Naive thymus-derived CD4-positive, alpha-beta T cell (primary cell): Measurements from ENCODE around the gene SMIM38. TPM values are rescaled to one million over a fixed set of nuclear protein-coding genes. Genes with fewer than 3 reads are reported as not detected.

ENCODE experiments used
- ATAC-seq: fragments of 150-1000 bp; cut with Tn5 transposase; 2 replicates; pipeline ENCODE4 v1.10.0; 2021; ENCODE audit warnings: mild to moderate bottlenecking, moderate library complexity
- CTCF ChIA-PET: fragments of 350-600 bp; sonication (Branson Sonifier 250); formaldehyde crosslinking; loops from one replicate; lab custom pipeline; 2021; ENCODE audit warnings: antibody characterized with exemption; lab: Charles Lee
- POLR2A ChIA-PET: fragments of 350-600 bp; sonication (Branson Sonifier 250); formaldehyde crosslinking; loops from one replicate; lab custom pipeline; 2021; ENCODE audit warnings: antibody characterized with exemption, inconsistent platforms; lab: Charles Lee
- DNase-seq, 9 donors: peaks; one replicate each; pipeline versions ENCODE4 v3.0.0 to v3.0.0-alpha.2; 2020 to 2022; ENCODE audit warnings: mixed read lengths in 1 of 9
- H3K27ac ChIP-seq: one replicate; pipeline ENCODE4 v1.7.0; 2013; ENCODE audit warnings: mild to moderate bottlenecking, low read depth, low read length, moderate library complexity
- H3K27me3 ChIP-seq, 2 donors: one replicate each; pipeline ENCODE4 v1.7.0; 2013; ENCODE audit warnings: low read length in 2 of 2, mild to moderate bottlenecking in 2 of 2, moderate library complexity in 2 of 2; ENCODE audit not compliant: control insufficient read depth in 2 of 2, insufficient read depth in 2 of 2
- H3K36me3 ChIP-seq, 3 experiments: 1 replicate in 2 of 3; 2 replicates in 1 of 3; pipeline ENCODE4 v1.7.0; 2013; ENCODE audit warnings: low read length in 3 of 3, mild to moderate bottlenecking in 3 of 3, moderate library complexity in 1 of 3; ENCODE audit not compliant: insufficient read depth in 3 of 3, control insufficient read depth in 2 of 3
- H3K4me1 ChIP-seq, 2 donors: one replicate each; pipeline ENCODE4 v1.7.0; 2013; ENCODE audit warnings: low read length in 2 of 2, mild to moderate bottlenecking in 2 of 2, moderate library complexity in 1 of 2; ENCODE audit not compliant: control insufficient read depth in 2 of 2, insufficient read depth in 2 of 2
- H3K4me3 ChIP-seq: 2 replicates; pipeline ENCODE4 v1.7.0; 2013; ENCODE audit warnings: mild to moderate bottlenecking, low read length
- H3K9me3 ChIP-seq, 3 experiments: 1 replicate in 2 of 3; 2 replicates in 1 of 3; pipeline ENCODE4 v1.7.0; 2013; ENCODE audit warnings: low read length in 3 of 3; ENCODE audit not compliant: control insufficient read depth in 2 of 3
- H3K27ac Mint-ChIP-seq, 9 donors: one replicate each; pipeline ENCODE4 v1.8.0; 2020 to 2022; ENCODE audit warnings: mixed read lengths in 9 of 9, mild to moderate bottlenecking in 8 of 9, moderate library complexity in 5 of 9, inconsistent platforms in 2 of 9
- H3K27me3 Mint-ChIP-seq, 5 donors: one replicate each; pipeline ENCODE4 v1.8.0; 2021 to 2022; ENCODE audit warnings: mixed read lengths in 5 of 5, mild to moderate bottlenecking in 1 of 5
- H3K36me3 Mint-ChIP-seq, 5 donors: one replicate each; pipeline ENCODE4 v1.8.0; 2020 to 2022; ENCODE audit warnings: mixed read lengths in 5 of 5, mild to moderate bottlenecking in 3 of 5, inconsistent platforms in 1 of 5
- H3K4me1 Mint-ChIP-seq, 7 donors: one replicate each; pipeline ENCODE4 v1.8.0; 2020 to 2022; ENCODE audit warnings: mixed read lengths in 7 of 7, mild to moderate bottlenecking in 3 of 7, inconsistent platforms in 1 of 7
- H3K4me3 Mint-ChIP-seq, 10 donors: one replicate each; pipeline ENCODE4 v1.8.0; 2020 to 2022; ENCODE audit warnings: mild to moderate bottlenecking in 10 of 10, mixed read lengths in 10 of 10, moderate library complexity in 6 of 10, inconsistent platforms in 2 of 10
- H3K9me3 Mint-ChIP-seq, 11 donors: one replicate each; pipeline ENCODE4 v1.8.0; 2020 to 2022; ENCODE audit warnings: mixed read lengths in 11 of 11, mild to moderate bottlenecking in 4 of 11, inconsistent platforms in 1 of 11, moderate library complexity in 1 of 11
- intact Hi-C, 2 donors: fragments of 100-400 bp; cut with micrococcal nuclease; formaldehyde crosslinking; loops; one replicate each; pipeline ENCODE4 v1.15.1; 2023
- polyA plus RNA-seq, 2 donors: library from polyadenylated mRNA; unstranded; fragments of 300-500 nt; fragmentation: Illumina TruSeq; gene quantifications; one replicate each; pipeline ENCODE4 v1.2.3, GENCODE V29; 2021
- total RNA-seq, 6 experiments: library from RNA in 5 of 6; stranded (reverse) in 5 of 6; gene quantifications; 1 replicate in 5 of 6; 2 replicates in 1 of 6; pipeline ENCODE4 v1.2.3 and lab custom pipeline; 2021 to 2026

Gene SMIM38
- total and polyA plus RNA-seq, 7 experiments from 2014 or later, result 0.13 to 0.73 (median 0.70) TPM; not detected in 2

GRCh38 chr11:69141742-69142141 is 14.0 kb upstream of the SMIM38 start:
- H3K9me3 ChIP-seq, result peaks cover 0 to 16% (median 0%) of the 10 kb centered on the region in 3 experiments
- Mint-ChIP-seq H3K9me3 (peaks cover 5 to 23% (median 14%) of the 10 kb centered on the region in 11 donors), H3K4me1 (peaks cover 0 to 10% (median 6%) of the 10 kb centered on the region in 7 donors), H3K27me3 (peaks cover 0 to 8% (median 0%) of the 10 kb centered on the region in 5 donors), H3K36me3 (peaks cover 0 to 19% (median 9%) of the 10 kb centered on the region in 5 donors), H3K27ac (no peak overlapping the region), H3K4me3 (no peak overlapping the region)
- POLR2A ChIA-PET, result no interaction called here
- H3K27ac ChIP-seq, result no peak overlapping the region
- ATAC-seq, result peak; percentile 27
- CTCF ChIA-PET, result no interaction called here
- DNase-seq, result no peak
- intact Hi-C loops, result no loop called here
- no peaks in the 10 kb centered on the region for H3K36me3 ChIP-seq
- H3K4me3 ChIP-seq, result no peak overlapping the region
- no peaks in the 10 kb centered on the region for H3K27me3 ChIP-seq
- peaks cover 0 to 9% of the 10 kb centered on the region in 2 donors for H3K4me1 ChIP-seq

DNA sequence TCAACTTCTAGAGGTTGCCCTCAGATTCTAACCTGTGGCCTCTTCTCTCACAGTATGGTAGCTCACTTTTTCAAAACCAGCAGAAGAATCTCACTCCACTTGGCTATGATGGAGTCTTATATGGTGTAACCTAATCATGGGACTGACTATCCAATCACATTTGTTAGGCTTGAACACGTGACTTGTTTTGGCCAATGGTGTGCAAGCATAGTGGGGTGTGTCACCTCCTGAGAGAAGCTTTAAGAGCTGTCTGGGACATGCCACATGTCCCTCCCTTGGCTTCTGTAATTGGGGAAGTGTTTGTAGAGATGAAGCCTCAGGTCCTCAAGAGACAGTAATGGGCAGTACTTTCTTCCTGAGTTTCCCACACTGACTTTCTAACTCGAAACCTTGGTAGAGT is 12.8 kb upstream of the SMIM38 start:
- H3K9me3 Mint-ChIP-seq, result peaks cover 5 to 28% (median 16%) of the 10 kb centered on the region in 11 donors
- H3K4me1 Mint-ChIP-seq, result peaks cover 0 to 10% (median 0%) of the 10 kb centered on the region in 7 donors
- intact Hi-C loops, result no loop called here
- H3K4me1 ChIP-seq, result no peaks in the 10 kb centered on the region
- ATAC-seq (no peak), DNase-seq (no peak)
- no peak overlapping the region for H3K27ac ChIP-seq
- peaks cover 0 to 23% (median 0%) of the 10 kb centered on the region in 3 experiments for H3K9me3 ChIP-seq
- H3K4me3 Mint-ChIP-seq, result no peak overlapping the region
- no peak overlapping the region for H3K4me3 ChIP-seq
- peaks cover 0 to 8% (median 0%) of the 10 kb centered on the region in 5 donors for H3K27me3 Mint-ChIP-seq
- H3K36me3 ChIP-seq, result no peaks in the 10 kb centered on the region
- CTCF ChIA-PET, result no interaction called here
- peaks cover 0 to 20% (median 9%) of the 10 kb centered on the region in 5 donors for H3K36me3 Mint-ChIP-seq
- no peaks in the 10 kb centered on the region for H3K27me3 ChIP-seq
- H3K27ac Mint-ChIP-seq, result no peak overlapping the region
- POLR2A ChIA-PET, result no interaction called here

- peaks cover 0 to 24% (median 9%) of the 10 kb centered on the region in 5 donors for H3K36me3 Mint-ChIP-seq
- H3K4me3 ChIP-seq, result no peak overlapping the region
- H3K36me3 ChIP-seq, result no peaks in the 10 kb centered on the region
- peaks cover 5 to 30% (median 18%) of the 10 kb centered on the region in 11 donors for H3K9me3 Mint-ChIP-seq
- no peak for ATAC-seq
- peaks cover 0 to 8% (median 0%) of the 10 kb centered on the region in 5 donors for H3K27me3 Mint-ChIP-seq
- H3K27ac Mint-ChIP-seq, result no peak overlapping the region
- no peak overlapping the region for H3K27ac ChIP-seq
- POLR2A ChIA-PET, result no interaction called here
- intact Hi-C loops, result no loop called here
- H3K27me3 ChIP-seq, result no peaks in the 10 kb centered on the region
- CTCF ChIA-PET, result interaction anchor here (0.5 kb wide), 1 partner anchor 9 kb away, joined by 3 read pairs; no protein-coding TSS in a partner anchor
- peaks cover 0 to 10% (median 0%) of the 10 kb centered on the region in 7 donors for H3K4me1 Mint-ChIP-seq
- peaks cover 0 to 23% (median 0%) of the 10 kb centered on the region in 3 experiments for H3K9me3 ChIP-seq
- no peak for DNase-seq
- H3K4me1 ChIP-seq, result no peaks in the 10 kb centered on the region
- no peak overlapping the region for H3K4me3 Mint-ChIP-seq
These were observed 11.3 kb upstream of the SMIM38 start for GRCh38 chr11:69144316-69145049.

GRCh38 chr11:69145050-69145380 is 10.7 kb upstream of the SMIM38 start:
- CTCF ChIA-PET, result no interaction called here
- peaks cover 5 to 31% (median 18%) of the 10 kb centered on the region in 11 donors for H3K9me3 Mint-ChIP-seq
- no peaks in the 10 kb centered on the region for H3K36me3 ChIP-seq
- H3K27me3 ChIP-seq, result no peaks in the 10 kb centered on the region
- H3K9me3 ChIP-seq, result peaks cover 0 to 23% (median 0%) of the 10 kb centered on the region in 3 experiments
- no peak overlapping the region for H3K27ac ChIP-seq
- H3K36me3 Mint-ChIP-seq, result peaks cover 0 to 24% (median 9%) of the 10 kb centered on the region in 5 donors
- H3K4me1 ChIP-seq, result no peaks in the 10 kb centered on the region
- no peak for DNase-seq
- no peak overlapping the region for H3K27ac Mint-ChIP-seq
- H3K27me3 Mint-ChIP-seq, result peaks cover 0 to 8% (median 0%) of the 10 kb centered on the region in 5 donors
- intact Hi-C loops, result no loop called here
- no peak overlapping the region for H3K4me3 ChIP-seq
- ATAC-seq, result no peak
- H3K4me3 Mint-ChIP-seq, result no peak overlapping the region
- peaks cover 0 to 10% (median 0%) of the 10 kb centered on the region in 7 donors for H3K4me1 Mint-ChIP-seq
- POLR2A ChIA-PET, result interaction anchor here (1.0 kb wide), 1 partner anchor 22 kb away, joined by 3 read pairs; no protein-coding TSS in a partner anchor

- intact Hi-C loops, result no loop called here
- Histone ChIP-seq H3K9me3 (peaks cover 0 to 23% (median 0%) of the 10 kb centered on the region in 3 experiments), H3K27ac (no peak overlapping the region), H3K36me3 (no peaks in the 10 kb centered on the region), H3K4me3 (no peak overlapping the region), H3K4me1 (no peaks in the 10 kb centered on the region), H3K27me3 (no peaks in the 10 kb centered on the region)
- H3K27ac Mint-ChIP-seq, result no peak overlapping the region
- CTCF ChIA-PET, result no interaction called here
- peaks cover 0 to 24% (median 10%) of the 10 kb centered on the region in 5 donors for H3K36me3 Mint-ChIP-seq
- POLR2A ChIA-PET, result no interaction called here
- no peak overlapping the region for H3K4me3 Mint-ChIP-seq
- no peak for DNase-seq
- H3K9me3 Mint-ChIP-seq, result peaks cover 5 to 34% (median 18%) of the 10 kb centered on the region in 11 donors
- H3K27me3 Mint-ChIP-seq, result peaks cover 0 to 7% (median 0%) of the 10 kb centered on the region in 5 donors
- ATAC-seq, result no peak
- H3K4me1 Mint-ChIP-seq, result peaks cover 0 to 4% (median 0%) of the 10 kb centered on the region in 7 donors
These were observed 7.4 kb upstream of the SMIM38 start for GRCh38 chr11:69148377-69148762.

DNA sequence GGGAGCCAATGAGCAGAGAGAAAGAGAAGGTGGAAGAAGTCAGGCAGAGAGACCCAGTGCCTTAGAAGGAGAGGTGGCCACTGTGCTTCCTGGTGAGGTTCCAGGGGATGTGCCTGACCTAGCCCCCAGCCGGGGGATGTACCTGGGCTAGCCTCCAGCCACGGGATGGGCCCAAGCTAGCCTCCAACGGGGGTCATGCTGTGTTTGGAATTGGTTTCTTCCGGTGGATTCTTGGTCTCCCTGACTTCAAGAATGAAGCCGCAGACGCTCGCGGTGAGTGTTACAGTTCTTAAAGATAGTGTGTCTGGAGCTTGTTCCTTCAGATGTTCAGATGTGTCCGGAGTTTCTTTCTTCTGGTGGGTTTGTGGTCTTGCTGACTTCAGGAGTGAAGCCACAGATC is 6.9 kb upstream of the SMIM38 start:
- H3K4me1 ChIP-seq, result no peaks in the 10 kb centered on the region
- no peak overlapping the region for H3K4me3 ChIP-seq
- ATAC-seq, result no peak
- Mint-ChIP-seq H3K27ac (no peak overlapping the region), H3K27me3 (peaks cover 0 to 7% (median 0%) of the 10 kb centered on the region in 5 donors), H3K4me1 (peaks cover 0 to 4% (median 0%) of the 10 kb centered on the region in 7 donors), H3K9me3 (peaks cover 5 to 34% (median 18%) of the 10 kb centered on the region in 11 donors), H3K4me3 (no peak overlapping the region), H3K36me3 (peaks cover 0 to 24% (median 10%) of the 10 kb centered on the region in 5 donors)
- intact Hi-C loops, result no loop called here
- POLR2A ChIA-PET, result no interaction called here
- CTCF ChIA-PET, result no interaction called here
- H3K27me3 ChIP-seq, result no peaks in the 10 kb centered on the region
- H3K27ac ChIP-seq, result no peak overlapping the region
- peaks cover 0 to 23% (median 0%) of the 10 kb centered on the region in 3 experiments for H3K9me3 ChIP-seq
- no peak for DNase-seq
- H3K36me3 ChIP-seq, result no peaks in the 10 kb centered on the region
